HFFc6 (cell line): ENCODE results near the gene AP3S1. TPM values are rescaled to one million over a fixed set of nuclear protein-coding genes. Genes with fewer than 3 reads are reported as not detected.
A peak's percentile ranks its signal among the peaks of the same experiment; 100 is the strongest.
"Not testable (repeated sequence)": the region's sequence is repeated elsewhere in the genome, so short reads cannot be mapped to it uniquely, and the experiment has no call there.

Experiments
- DNase-seq: peaks from one replicate; pipeline ENCODE4 v3.0.0-alpha.2; 2018
- H3K27ac Mint-ChIP-seq: 2 replicates; pipeline ENCODE4 v1.8.0; 2020; ENCODE audit warnings: mild to moderate bottlenecking, mixed read lengths
- H3K27me3 Mint-ChIP-seq: 2 replicates; pipeline ENCODE4 v1.8.0; 2021; ENCODE audit warnings: mild to moderate bottlenecking, moderate library complexity, mixed read lengths; ENCODE audit not compliant: insufficient read depth
- H3K36me3 Mint-ChIP-seq: 2 replicates; pipeline ENCODE4 v1.8.0; 2021; ENCODE audit warnings: low read depth, mixed read lengths
- H3K4me1 Mint-ChIP-seq: 2 replicates; pipeline ENCODE4 v1.8.0; 2020; ENCODE audit warnings: low read depth, mixed read lengths
- H3K4me3 Mint-ChIP-seq: 2 replicates; pipeline ENCODE4 v1.8.0; 2020; ENCODE audit warnings: mild to moderate bottlenecking, moderate library complexity, mixed read lengths
- H3K9me3 Mint-ChIP-seq: 2 replicates; pipeline ENCODE4 v1.8.0; 2020; ENCODE audit warnings: mild to moderate bottlenecking, mixed read lengths
- total RNA-seq, 6 experiments: library from RNA; stranded (reverse); fragmentation: NEBNext Ultra II Directional; extraction: Animal tissue kit (Norgen Biotek cat#: 25700); gene quantifications; 2 replicates in 1 of 6; 3 replicates in 5 of 6; pipeline ENCODE4 v1.2.3, GENCODE V29; 2021
- TF ChIP-seq, protein P1 (sequence below): fragments of 200-600 bp; sonication (generic); IDR thresholded peaks from 2 replicates; pipeline ENCODE4 v1.5.0; 2021; ENCODE audit warnings: antibody characterized with exemption, mild to moderate bottlenecking

The AP3S1 gene
- total RNA-seq, 6 experiments from 2014 or later: 109 to 131 (median 122) TPM

DNA sequence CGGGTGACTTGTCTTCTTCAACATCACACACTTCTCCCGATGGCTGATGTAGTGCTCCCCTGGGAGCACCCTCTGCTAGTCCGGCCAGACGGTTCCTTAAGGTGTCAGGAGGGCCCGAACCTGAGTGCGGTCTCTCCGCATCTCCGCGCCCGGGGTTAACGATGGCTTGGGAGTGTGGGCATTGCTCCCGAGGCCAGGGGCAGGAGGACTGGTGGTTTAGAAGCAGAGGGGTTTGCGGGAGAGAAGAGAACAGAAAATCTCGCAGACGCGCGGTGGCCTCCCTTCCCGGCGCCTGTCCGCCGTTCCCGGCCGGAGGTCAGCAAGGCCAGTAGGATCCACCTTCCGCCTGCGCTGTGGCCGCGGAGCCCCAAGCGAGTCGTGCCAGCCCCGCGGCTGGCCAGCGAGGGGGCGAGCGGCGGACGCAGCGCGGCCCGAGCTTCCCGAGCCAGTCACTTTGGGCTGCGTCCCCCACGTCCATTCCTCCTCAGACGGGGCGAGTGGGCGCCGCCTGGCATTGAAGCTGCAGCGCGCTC, 26.0 kb upstream of the AP3S1 start:
- DNase-seq: no peak

DNA sequence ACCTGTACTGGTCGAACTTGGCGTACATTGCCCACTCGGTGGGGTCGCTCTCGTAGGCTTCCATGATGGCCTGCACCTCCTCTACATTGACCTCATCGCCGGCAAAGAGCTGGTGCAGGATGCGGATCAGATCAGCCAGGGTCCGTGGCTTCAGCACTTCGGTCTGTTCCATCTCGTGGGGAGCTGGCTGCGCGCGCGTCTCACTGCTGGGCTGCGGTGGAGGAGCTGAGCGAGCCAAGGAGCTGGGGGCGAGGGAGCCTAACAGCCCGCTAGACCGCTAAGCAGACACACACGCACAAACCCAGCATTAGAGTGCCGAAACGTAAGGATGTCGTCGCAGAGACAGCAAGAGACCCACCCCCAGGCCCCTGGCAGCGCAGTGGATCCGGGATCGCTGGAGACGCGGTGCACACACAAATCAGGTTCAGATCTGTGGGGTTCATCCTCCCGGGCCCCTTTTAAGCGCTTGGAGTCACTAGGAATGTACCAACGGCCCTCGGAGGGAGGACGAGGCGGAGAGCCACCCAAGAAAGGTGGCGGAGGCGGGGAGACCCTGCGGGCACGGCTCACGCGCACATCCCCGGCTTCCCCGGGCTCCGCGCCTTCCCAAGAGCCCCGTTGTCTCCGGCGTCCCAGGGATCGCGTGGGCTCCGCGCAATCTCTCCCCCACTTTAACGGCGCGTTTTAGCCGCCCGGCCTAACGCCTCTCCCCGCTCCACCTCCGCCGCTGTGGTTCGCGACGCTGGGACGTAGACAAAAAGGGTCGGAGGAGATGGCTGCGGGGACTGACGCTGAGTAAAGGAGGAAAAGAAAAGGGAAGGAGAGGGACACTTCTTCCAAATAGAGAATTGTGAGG, 25.3 kb upstream of the AP3S1 start, which contains the start of gene CDO1:
Gene CDO1, minus strand, starts transcription at position 434 of the 856 bp plus-strand sequence. Its CDS starts 262 bp downstream, at position 172.
- no peak within 1 kb of the TSS for H3K27ac Mint-ChIP-seq
- peaks cover 38% of the 10 kb centered on the region for H3K27me3 Mint-ChIP-seq
- peaks cover 3% of the 10 kb centered on the region; the same call in 1 of the 2 replicates for H3K9me3 Mint-ChIP-seq
- DNase-seq: no peak
- TF ChIP-seq, protein P1, sequence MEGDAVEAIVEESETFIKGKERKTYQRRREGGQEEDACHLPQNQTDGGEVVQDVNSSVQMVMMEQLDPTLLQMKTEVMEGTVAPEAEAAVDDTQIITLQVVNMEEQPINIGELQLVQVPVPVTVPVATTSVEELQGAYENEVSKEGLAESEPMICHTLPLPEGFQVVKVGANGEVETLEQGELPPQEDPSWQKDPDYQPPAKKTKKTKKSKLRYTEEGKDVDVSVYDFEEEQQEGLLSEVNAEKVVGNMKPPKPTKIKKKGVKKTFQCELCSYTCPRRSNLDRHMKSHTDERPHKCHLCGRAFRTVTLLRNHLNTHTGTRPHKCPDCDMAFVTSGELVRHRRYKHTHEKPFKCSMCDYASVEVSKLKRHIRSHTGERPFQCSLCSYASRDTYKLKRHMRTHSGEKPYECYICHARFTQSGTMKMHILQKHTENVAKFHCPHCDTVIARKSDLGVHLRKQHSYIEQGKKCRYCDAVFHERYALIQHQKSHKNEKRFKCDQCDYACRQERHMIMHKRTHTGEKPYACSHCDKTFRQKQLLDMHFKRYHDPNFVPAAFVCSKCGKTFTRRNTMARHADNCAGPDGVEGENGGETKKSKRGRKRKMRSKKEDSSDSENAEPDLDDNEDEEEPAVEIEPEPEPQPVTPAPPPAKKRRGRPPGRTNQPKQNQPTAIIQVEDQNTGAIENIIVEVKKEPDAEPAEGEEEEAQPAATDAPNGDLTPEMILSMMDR: no peak
- H3K4me3 Mint-ChIP-seq: peak within 1 kb of the TSS; percentile 75
- H3K36me3 Mint-ChIP-seq: no peaks in the 10 kb centered on the region; the same call in 1 of the 2 replicates
- H3K4me1 Mint-ChIP-seq: peaks cover 10% of the 10 kb centered on the region

More for the DNA sequence above, 26.0 kb upstream of the AP3S1 start:
- H3K9me3 Mint-ChIP-seq: peaks cover 3% of the 10 kb centered on the region; the same call in 1 of the 2 replicates
- H3K36me3 Mint-ChIP-seq: no peaks in the 10 kb centered on the region; the same call in 1 of the 2 replicates
- peak overlapping the region; percentile 75 for H3K4me3 Mint-ChIP-seq
- H3K27ac Mint-ChIP-seq: no peak overlapping the region
- peaks cover 38% of the 10 kb centered on the region for H3K27me3 Mint-ChIP-seq
- TF ChIP-seq, protein P1: no peak
- peaks cover 17% of the 10 kb centered on the region for H3K4me1 Mint-ChIP-seq

DNA sequence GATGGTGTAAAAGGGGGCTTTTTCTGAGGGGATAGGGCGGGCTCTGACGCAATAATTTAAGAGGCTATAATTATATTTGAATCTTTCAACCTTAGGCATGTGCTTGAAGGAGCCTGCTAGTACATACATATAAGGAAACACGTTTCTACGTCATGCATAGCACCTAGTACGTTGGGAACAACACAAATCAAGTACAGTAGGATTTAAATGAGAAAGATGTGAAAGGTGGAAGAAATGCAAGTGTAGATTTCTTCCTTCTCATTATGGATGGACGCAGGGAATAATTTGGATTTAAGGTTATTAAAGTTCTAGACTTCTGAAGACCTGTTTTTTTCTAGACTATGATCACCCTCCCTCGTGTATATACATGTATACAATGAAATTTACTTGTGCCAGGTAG, 24.3 kb upstream of the AP3S1 start:
- Mint-ChIP-seq H3K27me3 (peaks cover 37% of the 10 kb centered on the region), H3K27ac (no peak overlapping the region), H3K36me3 (no peaks in the 10 kb centered on the region; the same call in 1 of the 2 replicates), H3K9me3 (peaks cover 3% of the 10 kb centered on the region; the same call in 1 of the 2 replicates), H3K4me1 (peaks cover 9% of the 10 kb centered on the region; the same call in 1 of the 2 replicates), H3K4me3 (no peak overlapping the region)
- no peak for DNase-seq
- TF ChIP-seq, protein P1: no peak

DNA sequence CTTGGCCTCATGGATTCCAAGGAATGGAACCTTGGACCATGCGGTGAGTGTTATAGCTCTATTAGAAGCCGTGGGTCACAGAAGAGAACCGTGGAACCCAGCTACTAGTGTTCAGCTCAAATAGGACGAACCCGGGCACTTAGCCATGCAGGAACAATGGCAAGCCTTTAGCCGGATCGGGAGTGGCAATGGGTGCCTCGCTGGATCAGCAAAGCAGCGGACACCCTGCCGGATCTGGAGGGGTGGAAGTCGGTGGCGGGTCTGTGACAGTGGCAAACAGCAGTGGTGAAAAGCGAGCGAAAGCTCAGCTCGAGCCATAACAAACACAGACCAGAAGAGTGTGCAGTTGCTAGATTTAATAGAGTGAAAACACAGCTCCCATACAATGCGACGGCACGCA, 22.9 kb upstream of the AP3S1 start:
- Mint-ChIP-seq H3K4me3 (no peak overlapping the region), H3K27me3 (peaks cover 29% of the 10 kb centered on the region), H3K36me3 (no peaks in the 10 kb centered on the region; the same call in 1 of the 2 replicates), H3K27ac (no peak overlapping the region), H3K4me1 (peaks cover 9% of the 10 kb centered on the region; the same call in 1 of the 2 replicates), H3K9me3 (peaks cover 3% of the 10 kb centered on the region)
- TF ChIP-seq, protein P1: no peak
- no peak for DNase-seq

DNA sequence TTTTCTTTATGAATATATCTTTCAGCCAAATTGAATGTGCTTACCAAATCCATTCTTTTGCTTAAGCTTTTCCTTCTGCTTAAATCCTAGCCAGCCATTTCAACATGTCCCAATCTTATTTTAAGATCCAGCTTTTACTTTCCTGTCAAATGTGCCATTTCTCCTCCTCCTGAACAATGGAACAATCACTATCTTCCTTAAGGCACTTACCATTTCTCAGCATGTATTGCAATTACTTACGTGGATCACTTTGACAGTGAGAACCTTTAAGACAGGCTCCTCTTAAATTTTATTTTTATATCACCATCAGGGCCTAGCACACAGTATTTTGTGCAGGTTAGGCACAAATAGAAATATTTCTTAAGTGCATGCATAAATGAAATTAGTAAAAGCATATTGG, 20.9 kb upstream of the AP3S1 start:
- Mint-ChIP-seq H3K4me1 (peaks cover 4% of the 10 kb centered on the region; the same call in 1 of the 2 replicates), H3K27ac (no peak overlapping the region), H3K36me3 (no peaks in the 10 kb centered on the region), H3K9me3 (no peaks in the 10 kb centered on the region; the same call in 1 of the 2 replicates), H3K27me3 (peaks cover 9% of the 10 kb centered on the region), H3K4me3 (no peak overlapping the region)
- no peak for DNase-seq
- TF ChIP-seq, protein P1: no peak

DNA sequence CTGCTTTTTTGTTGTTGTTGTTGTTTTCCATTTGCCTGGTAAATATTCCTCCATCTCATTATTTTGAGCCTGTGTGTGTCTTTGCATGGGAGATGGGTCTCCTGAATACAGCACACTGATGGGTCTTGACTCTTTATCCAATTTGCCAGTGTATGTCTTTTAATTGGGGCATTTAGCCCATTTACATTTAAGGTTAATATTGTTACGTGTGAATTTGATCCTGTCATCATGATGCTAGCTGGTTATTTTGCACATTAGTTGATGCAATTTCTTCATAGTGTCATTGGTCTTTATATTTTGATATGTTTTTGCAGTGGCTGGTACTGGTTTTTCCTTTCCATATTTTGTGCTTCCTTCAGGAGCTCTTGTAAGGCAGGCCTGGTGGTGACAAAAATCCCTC, 16.8 kb upstream of the AP3S1 start:
- DNase-seq, H3K27ac Mint-ChIP-seq, H3K4me3 Mint-ChIP-seq, H3K9me3 Mint-ChIP-seq, H3K4me1 Mint-ChIP-seq, H3K27me3 Mint-ChIP-seq: not testable (repeated sequence)
- H3K36me3 Mint-ChIP-seq: peaks cover 13% of the 10 kb centered on the region
